ENCODE measurements around the gene PSME2. TPM values are rescaled to one million over a fixed set of nuclear protein-coding genes. Genes with fewer than 3 reads are reported as not detected.

Gene PSME2
- total RNA-seq, 2 experiments from 2014 or later, result 395 to 405 TPM

DNA sequence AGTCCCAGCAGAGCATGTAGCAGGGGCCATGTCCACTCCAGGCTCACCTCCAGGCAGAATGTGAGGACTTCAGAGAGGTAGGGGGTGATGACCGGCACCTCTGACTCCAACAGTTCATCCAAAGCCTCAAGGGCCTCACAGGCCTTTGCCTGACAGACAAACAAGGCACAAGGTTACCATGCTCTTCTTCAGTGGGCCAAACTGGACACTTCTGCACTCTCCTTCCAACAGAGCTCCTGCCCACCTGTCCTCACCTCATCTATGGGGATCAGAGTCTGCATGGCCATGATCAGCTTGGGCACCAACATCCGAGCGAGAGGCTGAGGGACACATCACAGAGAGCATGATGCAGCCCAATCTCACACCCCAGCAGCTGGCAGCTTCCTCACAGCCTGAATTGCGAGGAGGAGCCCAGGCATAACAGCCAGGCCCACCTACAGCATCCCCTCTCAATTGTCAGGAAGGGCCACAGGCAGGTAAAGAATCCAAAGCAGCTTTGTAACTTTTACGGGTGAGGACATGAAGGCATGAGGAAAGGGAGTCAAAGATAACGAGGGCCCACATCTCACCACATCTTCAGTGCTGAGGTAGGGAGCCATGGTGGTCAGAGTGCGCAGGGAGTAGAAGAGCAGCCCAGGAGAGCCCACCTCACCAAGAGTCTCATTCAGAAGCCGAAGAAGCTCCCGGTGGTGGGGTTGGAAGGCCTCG is 40.6 kb upstream of the PSME2 start:
- ChIA-PET CTCF (interaction anchor here (0.7 to 1.6 kb wide), 3 partner anchors 26 to 245 kb away, joined by 3 read pairs; partner anchors contain the start of genes CIDEB and IRF9), POLR2A (interaction anchor here (1.1 to 21.9 kb wide), 9 partner anchors 8 to 123 kb away, joined by 5 to 456 read pairs (median 22); partner anchors contain the start of genes CHMP4A, DCAF11, IRF9 and LTB4R)
- peak overlapping the region; percentile 13 for H3K27ac Mint-ChIP-seq
- no peaks in the 10 kb centered on the region for H3K9me3 Mint-ChIP-seq
- peaks cover 48% of the 10 kb centered on the region for H3K4me1 Mint-ChIP-seq
- peak overlapping the region; percentile 81 for H3K4me3 Mint-ChIP-seq
- peaks cover 52% of the 10 kb centered on the region for H3K36me3 Mint-ChIP-seq (ENCODE audit: low read depth)
- H3K27me3 Mint-ChIP-seq, result no peaks in the 10 kb centered on the region
- DNase-seq, result no peak

DNA sequence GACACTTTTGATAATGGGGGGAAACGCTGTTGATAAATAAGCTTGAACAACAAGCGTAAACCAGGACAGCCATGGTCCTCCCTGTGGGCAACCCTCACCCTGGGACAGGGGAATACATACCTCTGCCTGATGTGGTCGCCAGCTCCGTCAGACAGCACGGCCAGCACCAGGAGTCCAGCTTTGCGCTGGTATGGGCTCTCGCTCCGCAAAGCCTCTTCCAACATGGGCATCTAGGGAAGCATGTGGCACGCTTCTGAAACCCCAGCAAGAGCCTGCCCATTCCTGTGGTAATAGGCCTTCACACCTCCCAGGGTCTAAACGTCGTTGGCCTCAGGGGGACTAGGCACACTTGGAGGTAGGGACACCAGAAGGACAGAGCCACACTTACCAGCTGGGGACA is 39.3 kb upstream of the PSME2 start:
- Mint-ChIP-seq H3K36me3 (ENCODE audit: low read depth) (peaks cover 46% of the 10 kb centered on the region), H3K9me3 (no peaks in the 10 kb centered on the region), H3K27me3 (no peaks in the 10 kb centered on the region), H3K27ac (no peak overlapping the region), H3K4me1 (peaks cover 38% of the 10 kb centered on the region), H3K4me3 (no peak overlapping the region)
- no peak for DNase-seq
- POLR2A ChIA-PET, result interaction anchor here (1.4 to 21.9 kb wide), 5 partner anchors 8 to 50 kb away, joined by 3 to 456 read pairs (median 22); partner anchors contain the start of genes IRF9, PSME1, PSME2 and REC8
- CTCF ChIA-PET, result interaction anchor here (0.7 kb wide), 1 partner anchor 45 kb away, joined by 3 read pairs; the partner anchor contains the start of gene EMC9

DNA sequence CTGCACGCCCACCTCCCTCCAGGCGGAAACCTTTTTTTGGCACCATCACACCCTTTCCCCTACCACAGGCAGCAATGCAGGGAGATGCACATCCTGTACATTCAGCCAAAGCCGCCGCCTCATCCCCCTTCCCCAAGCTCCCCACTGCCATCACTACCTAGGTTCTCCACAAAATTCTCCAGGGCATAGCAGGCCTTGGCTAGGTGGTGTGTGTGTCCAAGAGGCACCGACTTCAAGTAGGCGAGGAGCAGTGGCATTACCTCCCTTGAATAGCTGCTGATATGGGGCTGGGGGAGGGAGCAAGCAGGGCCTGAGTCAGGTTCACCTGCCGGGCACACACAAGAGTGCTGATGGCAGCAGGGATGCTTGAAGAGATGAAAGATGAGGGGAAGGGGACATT is 38.6 kb upstream of the PSME2 start:
- Mint-ChIP-seq H3K9me3 (no peaks in the 10 kb centered on the region), H3K27me3 (no peaks in the 10 kb centered on the region), H3K27ac (no peak overlapping the region), H3K4me1 (peaks cover 33% of the 10 kb centered on the region), H3K4me3 (no peak overlapping the region), H3K36me3 (ENCODE audit: low read depth) (peaks cover 47% of the 10 kb centered on the region)
- CTCF ChIA-PET, result no interaction called here
- DNase-seq, result no peak
- POLR2A ChIA-PET, result interaction anchor here (1.4 to 21.9 kb wide), 5 partner anchors 8 to 49 kb away, joined by 3 to 456 read pairs (median 22); partner anchors contain the start of genes IRF9, PSME1, PSME2 and REC8

DNA sequence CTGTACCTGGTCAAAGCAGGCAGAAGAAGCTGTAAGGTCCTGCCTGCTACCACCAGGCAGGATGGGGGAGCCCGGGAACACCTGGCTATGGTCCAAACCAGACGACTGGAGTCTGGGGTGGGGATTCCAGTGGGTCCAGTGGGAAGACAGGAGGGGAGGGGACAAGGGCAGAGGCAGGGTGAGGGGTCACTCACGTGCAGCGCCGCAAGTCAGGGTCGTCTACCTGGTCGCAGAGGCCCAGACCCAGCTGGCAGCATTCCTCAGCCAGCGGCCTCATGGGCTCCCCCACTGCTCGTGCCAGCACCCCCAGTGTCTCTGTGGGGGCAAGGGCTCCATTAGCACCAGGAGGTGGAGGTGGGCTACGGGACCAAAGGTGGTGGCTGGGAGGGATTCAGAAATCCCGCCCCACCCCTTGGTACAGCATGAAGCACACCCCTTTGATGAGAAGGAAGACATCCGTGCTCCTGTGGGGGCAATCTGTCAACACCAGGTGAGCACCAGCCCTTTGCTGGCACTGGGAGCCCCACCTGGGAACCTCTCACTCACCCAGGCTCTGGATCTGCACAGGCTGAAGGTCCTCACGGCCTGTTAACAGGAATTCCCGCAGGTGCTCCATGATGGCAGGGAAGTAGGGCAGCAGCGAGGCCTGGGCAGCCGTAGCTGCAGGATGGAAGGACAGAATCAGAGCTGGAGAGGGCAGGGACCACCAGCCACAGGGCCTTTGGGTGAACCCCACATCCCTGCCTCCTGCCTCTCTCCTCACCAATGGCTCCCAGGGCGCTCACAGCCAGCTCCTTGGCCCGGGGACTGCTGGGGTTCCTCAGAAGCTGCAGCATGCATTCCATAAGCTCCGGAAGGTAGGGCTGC is 37.9 kb upstream of the PSME2 start:
- Mint-ChIP-seq H3K27ac (no peak overlapping the region), H3K9me3 (no peaks in the 10 kb centered on the region), H3K36me3 (ENCODE audit: low read depth) (peaks cover 50% of the 10 kb centered on the region), H3K4me3 (no peak overlapping the region), H3K27me3 (no peaks in the 10 kb centered on the region), H3K4me1 (peaks cover 29% of the 10 kb centered on the region)
- CTCF ChIA-PET, result no interaction called here
- POLR2A ChIA-PET, result interaction anchor here (1.1 to 21.9 kb wide), 6 partner anchors 7 to 89 kb away, joined by 3 to 456 read pairs (median 14); partner anchors contain the start of genes IRF9, PSME2, REC8 and RNF31
- DNase-seq, result no peak

DNA sequence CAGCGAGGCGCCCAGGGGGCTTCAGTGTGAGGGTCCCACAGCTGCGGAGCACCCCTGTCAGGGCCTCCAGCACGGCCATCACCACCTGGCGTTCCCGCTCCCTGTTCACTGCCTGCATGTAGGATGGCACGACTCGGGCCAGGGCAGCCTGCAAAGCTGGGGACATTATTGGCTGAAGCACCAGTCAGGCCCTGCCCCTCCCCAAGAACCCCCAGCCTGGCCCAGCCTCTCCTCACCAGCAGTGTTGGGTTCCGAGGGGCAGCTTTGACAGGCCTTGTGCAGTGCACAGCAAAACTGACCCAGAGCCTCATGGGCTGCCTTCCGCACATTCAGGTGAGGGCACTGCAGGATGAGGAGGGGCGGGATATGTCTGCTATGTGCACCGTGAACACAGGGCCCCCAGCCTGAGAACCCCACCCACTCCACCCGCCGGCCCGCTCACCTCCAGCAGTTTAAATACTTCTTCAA is 36.6 kb upstream of the PSME2 start:
- H3K4me3 Mint-ChIP-seq, result no peak overlapping the region
- ChIA-PET CTCF (no interaction called here), POLR2A (interaction anchor here (1.2 to 21.9 kb wide), 3 partner anchors 13 to 68 kb away, joined by 4 to 456 read pairs (median 4); partner anchors contain the start of genes DCAF11, IRF9, NRL and REC8)
- no peak overlapping the region for H3K27ac Mint-ChIP-seq
- H3K27me3 Mint-ChIP-seq, result no peaks in the 10 kb centered on the region
- H3K36me3 Mint-ChIP-seq (ENCODE audit: low read depth), result peaks cover 56% of the 10 kb centered on the region
- peaks cover 17% of the 10 kb centered on the region for H3K4me1 Mint-ChIP-seq
- no peaks in the 10 kb centered on the region for H3K9me3 Mint-ChIP-seq
- no peak for DNase-seq

DNA sequence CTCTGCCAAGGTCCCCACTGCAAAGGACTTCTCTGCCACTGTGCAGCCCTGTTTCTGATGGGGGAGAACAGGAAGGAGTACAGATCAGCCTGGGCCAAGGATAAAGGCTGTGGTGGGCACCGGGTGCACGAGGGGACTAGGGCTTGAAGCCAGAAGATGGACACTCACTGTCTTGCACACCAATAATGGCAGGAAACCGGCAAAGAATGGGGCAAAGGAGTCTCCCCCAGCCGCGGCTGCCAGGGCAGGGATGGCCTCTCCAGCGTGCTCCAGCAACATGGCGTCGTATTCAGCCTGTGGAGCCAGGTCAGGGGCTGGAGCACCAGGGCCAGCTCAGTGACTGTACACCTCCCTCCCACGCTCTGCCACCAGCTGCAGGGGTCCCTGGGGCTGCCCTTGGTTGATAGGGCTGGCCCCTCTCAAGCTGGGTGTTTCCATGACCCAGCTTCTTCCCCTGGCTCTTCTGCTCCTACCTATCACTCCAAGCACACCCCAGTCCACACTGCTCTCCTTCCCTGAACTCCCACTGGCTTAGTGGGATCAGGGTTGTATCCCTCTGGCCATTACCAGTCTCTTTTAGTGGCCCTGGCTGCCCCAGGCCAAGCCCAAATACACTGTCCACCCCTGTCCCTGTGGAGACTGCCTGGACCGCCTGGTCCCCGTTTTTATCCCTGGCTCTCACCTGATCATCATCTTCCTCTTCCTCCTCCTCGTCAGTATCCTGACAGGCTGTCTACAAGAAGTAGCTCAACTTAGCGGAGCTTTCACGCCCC is 35.9 kb upstream of the PSME2 start:
- Mint-ChIP-seq H3K4me3 (no peak overlapping the region), H3K36me3 (ENCODE audit: low read depth) (peaks cover 61% of the 10 kb centered on the region), H3K27me3 (no peaks in the 10 kb centered on the region), H3K9me3 (no peaks in the 10 kb centered on the region), H3K4me1 (peaks cover 11% of the 10 kb centered on the region), H3K27ac (no peak overlapping the region)
- DNase-seq, result no peak
- ChIA-PET CTCF (interaction anchor here (0.9 kb wide), 1 partner anchor 41 kb away, joined by 3 read pairs; the partner anchor contains the start of gene EMC9), POLR2A (interaction anchor here (0.8 to 21.9 kb wide), 5 partner anchors 13 to 68 kb away, joined by 3 to 456 read pairs (median 4); partner anchors contain the start of genes DCAF11, IRF9, NRL and REC8)

DNA sequence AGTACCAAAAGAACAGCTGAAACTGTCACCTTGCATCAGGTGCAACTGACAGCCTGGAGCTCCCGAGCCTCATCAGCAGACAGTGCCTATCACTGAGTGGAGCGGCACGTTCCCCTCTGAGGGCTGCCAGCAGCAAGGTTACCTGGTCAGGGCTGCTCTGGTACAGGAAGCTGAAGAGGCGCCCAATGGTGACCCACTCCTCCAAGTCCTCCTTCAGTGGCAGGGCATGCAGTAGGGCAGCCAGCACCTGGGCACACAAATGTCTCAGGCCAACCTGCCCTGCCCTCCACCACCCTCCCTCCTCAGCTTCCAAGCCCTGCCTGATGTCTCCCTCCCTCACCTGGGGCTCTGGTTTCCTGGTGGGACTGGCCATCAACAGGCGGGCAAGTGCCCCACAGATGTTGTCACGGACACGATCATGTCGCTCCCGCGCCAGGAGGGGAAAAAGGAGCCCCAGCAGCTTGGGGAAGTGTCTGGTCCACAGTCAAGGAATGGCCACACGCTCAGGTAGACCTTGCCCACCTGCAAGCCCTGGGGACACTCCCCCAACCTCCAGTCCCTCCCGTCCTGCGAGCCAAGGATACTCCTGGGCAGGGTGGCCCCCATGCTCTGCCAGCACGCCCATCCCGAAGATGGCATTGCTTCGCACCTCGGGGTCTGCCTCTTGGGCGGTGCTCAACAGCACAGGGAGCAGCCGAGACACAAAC is 35.1 kb upstream of the PSME2 start:
- Mint-ChIP-seq H3K9me3 (no peaks in the 10 kb centered on the region), H3K4me1 (peaks cover 5% of the 10 kb centered on the region), H3K36me3 (ENCODE audit: low read depth) (peaks cover 66% of the 10 kb centered on the region), H3K4me3 (no peak overlapping the region), H3K27ac (no peak overlapping the region), H3K27me3 (no peaks in the 10 kb centered on the region)
- DNase-seq, result no peak
- POLR2A ChIA-PET, result interaction anchor here (0.9 to 21.9 kb wide), 5 partner anchors 7 to 40 kb away, joined by 3 to 456 read pairs (median 4); partner anchors contain the start of genes EMC9, IPO4, IRF9 and REC8
- CTCF ChIA-PET, result interaction anchor here (0.9 to 1.4 kb wide), 2 partner anchors 14 to 40 kb away, joined by 3 read pairs; partner anchors contain the start of genes EMC9 and TM9SF1

DNA sequence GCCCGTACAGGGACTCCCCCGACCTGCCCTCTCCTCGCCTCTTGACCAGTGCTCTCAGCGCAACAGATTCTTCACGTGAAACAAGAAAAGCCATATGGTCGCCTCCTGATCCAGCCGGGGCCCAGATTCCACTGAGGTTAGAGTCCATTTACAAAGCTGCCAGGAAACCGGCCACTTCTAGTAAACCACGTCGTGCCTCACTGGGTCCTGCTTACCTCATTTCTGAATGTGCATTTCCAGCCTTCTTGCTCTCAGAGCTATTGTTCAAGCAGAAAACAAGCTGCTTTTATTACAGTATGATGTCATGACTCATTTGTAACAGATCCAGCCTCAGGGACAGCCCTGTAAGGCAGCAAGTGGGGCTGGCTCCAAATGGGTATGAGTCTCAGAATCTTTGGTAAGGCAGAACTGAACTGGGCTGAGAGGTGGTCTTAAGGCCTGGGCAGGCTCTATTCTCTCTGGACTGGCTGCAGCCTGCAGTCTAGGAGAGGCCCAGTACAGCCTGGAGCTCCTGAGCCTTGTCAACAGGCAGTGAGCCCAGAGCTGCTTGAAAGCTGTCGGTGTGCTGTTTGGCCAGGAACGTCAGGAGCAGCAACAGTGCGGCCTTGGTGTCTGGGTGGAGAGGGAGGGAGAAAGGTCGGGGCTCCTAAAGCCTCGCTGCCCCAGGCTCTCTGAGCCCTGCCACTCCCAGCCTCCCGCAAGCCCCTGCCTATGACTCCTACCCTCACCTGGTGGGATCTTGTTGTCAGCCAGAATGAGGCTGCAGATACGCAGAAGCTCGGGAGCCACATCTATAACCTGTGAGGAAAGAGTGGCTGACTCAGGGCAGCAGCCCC is 33.8 kb upstream of the PSME2 start:
- no peaks in the 10 kb centered on the region for H3K27me3 Mint-ChIP-seq
- H3K36me3 Mint-ChIP-seq (ENCODE audit: low read depth), result peaks cover 63% of the 10 kb centered on the region
- ChIA-PET CTCF (interaction anchor here (1.4 to 2.6 kb wide), 2 partner anchors 15 to 19 kb away, joined by 3 to 10 read pairs; partner anchors contain the start of genes IRF9 and TM9SF1), POLR2A (interaction anchor here (0.7 to 21.9 kb wide), 9 partner anchors 7 to 66 kb away, joined by 3 to 456 read pairs (median 4); partner anchors contain the start of genes DCAF11, EMC9, IPO4 and IRF9)
- no peaks in the 10 kb centered on the region for H3K9me3 Mint-ChIP-seq
- H3K4me1 Mint-ChIP-seq, result peaks cover 3% of the 10 kb centered on the region
- no peak overlapping the region for H3K4me3 Mint-ChIP-seq
- no peak overlapping the region for H3K27ac Mint-ChIP-seq
- no peak for DNase-seq

DNA sequence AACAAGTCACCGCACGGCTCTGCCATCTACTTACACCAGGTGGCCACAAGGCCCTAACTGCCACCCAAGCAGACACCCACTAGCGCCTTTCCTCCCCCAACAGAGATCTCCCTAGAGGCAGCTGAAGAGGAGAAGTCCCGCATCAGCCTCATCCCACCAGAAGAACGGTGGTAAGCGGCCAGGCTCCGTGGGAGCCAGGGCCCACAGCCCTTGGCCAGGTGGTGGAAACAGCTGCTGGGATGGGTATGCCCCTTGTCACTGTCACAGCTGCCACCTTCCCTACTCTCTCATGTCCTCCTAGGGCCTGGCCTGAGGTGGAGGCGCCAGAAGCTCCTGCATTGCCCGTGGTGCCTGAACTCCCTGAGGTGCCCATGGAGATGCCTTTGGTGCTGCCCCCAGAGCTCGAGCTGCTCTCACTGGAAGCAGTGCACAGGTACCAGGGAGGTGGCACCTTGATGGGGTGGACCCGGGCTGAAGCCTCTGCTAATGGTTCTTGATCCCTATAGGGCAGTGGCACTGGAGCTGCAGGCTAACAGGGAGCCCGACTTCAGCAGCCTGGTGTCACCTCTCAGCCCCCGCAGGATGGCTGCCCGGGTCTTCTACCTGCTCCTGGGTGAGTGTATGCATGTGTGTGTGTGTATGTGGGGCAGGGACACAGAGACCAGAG is 33.0 kb upstream of the PSME2 start:
- H3K4me1 Mint-ChIP-seq, result peaks cover 11% of the 10 kb centered on the region
- peaks cover 64% of the 10 kb centered on the region for H3K36me3 Mint-ChIP-seq (ENCODE audit: low read depth)
- CTCF ChIA-PET, result interaction anchor here (2.6 kb wide), 1 partner anchor 18 kb away, joined by 10 read pairs; the partner anchor contains the start of gene IRF9
- H3K9me3 Mint-ChIP-seq, result no peaks in the 10 kb centered on the region
- H3K27ac Mint-ChIP-seq, result no peak overlapping the region
- H3K4me3 Mint-ChIP-seq, result no peak overlapping the region
- no peak for DNase-seq
- POLR2A ChIA-PET, result interaction anchor here (1.1 to 21.9 kb wide), 6 partner anchors 7 to 65 kb away, joined by 3 to 456 read pairs (median 8); partner anchors contain the start of genes DCAF11, IPO4, IRF9 and MDP1
- no peaks in the 10 kb centered on the region for H3K27me3 Mint-ChIP-seq

DNA sequence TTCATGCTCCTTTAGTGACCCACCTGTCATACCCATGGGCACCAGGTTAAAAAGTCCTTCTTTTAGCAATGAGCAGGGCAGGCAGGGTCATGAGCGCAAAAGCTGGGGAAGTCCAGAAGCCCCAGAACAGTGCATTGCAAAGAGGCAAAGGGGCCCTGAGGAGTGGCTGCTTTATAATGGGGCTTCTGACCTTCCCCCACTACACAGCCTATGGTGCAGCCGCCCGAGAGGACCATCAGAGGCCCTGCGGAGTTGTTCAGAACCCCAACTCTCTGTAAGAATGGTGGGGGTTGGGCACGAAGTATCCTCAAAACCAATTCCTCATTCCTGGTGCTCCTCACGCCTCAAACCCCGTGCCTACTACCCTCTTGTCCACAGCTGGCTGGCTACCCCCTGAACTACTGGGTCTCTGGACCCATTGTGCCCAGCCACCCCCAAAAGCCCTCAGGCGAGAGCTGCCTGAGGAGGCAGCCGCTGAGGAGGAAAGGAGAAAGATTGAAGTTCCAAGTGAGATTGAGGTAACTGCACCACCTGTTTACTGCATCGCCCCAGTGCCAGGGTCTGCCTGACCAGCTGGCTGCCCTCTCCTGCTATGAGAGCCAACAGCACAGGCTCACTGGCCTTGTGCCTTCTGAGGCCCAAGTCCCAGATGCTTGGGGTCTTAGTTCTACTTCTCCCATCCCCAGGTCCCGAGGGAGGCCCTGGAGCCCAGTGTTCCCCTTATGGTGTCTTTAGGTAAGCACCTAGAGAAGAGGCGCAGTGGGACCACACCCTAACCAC is 32.2 kb upstream of the PSME2 start:
- H3K27me3 Mint-ChIP-seq, result no peaks in the 10 kb centered on the region

More for the DNA sequence above, 32.2 kb upstream of the PSME2 start:
- Mint-ChIP-seq H3K9me3 (no peaks in the 10 kb centered on the region), H3K4me3 (no peak overlapping the region), H3K36me3 (ENCODE audit: low read depth) (peaks cover 65% of the 10 kb centered on the region), H3K27ac (no peak overlapping the region), H3K4me1 (peaks cover 13% of the 10 kb centered on the region)
- no peak for DNase-seq
- ChIA-PET CTCF (interaction anchor here (2.6 kb wide), 1 partner anchor 17 kb away, joined by 10 read pairs; the partner anchor contains the start of gene IRF9), POLR2A (interaction anchor here (1.1 to 21.9 kb wide), 5 partner anchors 8 to 37 kb away, joined by 3 to 456 read pairs (median 11); partner anchors contain the start of genes IPO4, IRF9, MDP1 and REC8)
